CD14-positive monocyte (primary cell): ENCODE data around the gene GNAT2. TPM values are rescaled to one million over a fixed set of nuclear protein-coding genes. Genes with fewer than 3 reads are reported as not detected.

ENCODE experiments used
- DNase-seq, 3 donors: peaks; one replicate each; pipeline ENCODE4 v3.0.0-alpha.2; 2011 to 2022
- H2AFZ ChIP-seq: 2 replicates; pipeline ENCODE4 v1.6.0; 2012; ENCODE audit warnings: mild to moderate bottlenecking, low read depth, low read length, inconsistent platforms; ENCODE audit not compliant: insufficient read depth, poor library complexity, severe bottlenecking
- H3K27ac ChIP-seq, 2 donors: 1 replicate in 1 of 2; 2 replicates in 1 of 2; pipeline ENCODE4 v1.5.1; 2012 to 2013; ENCODE audit warnings: low read length in 2 of 2, control low read depth in 1 of 2, inconsistent platforms in 1 of 2, low read depth in 1 of 2, mild to moderate bottlenecking in 1 of 2
- H3K27me3 ChIP-seq, 2 donors: one replicate each; pipeline versions ENCODE4 v1.6.0 to v1.6.1; 2011 to 2013; ENCODE audit warnings: low read length in 2 of 2; ENCODE audit not compliant: control insufficient read depth in 2 of 2, insufficient read depth in 2 of 2
- H3K36me3 ChIP-seq, 2 donors: replicated peaks in 1 of 2; 1 replicate in 1 of 2; 2 replicates in 1 of 2; pipeline versions ENCODE4 v1.5.1 to v1.6.1; 2012 to 2013; ENCODE audit warnings: low read length in 2 of 2, control low read depth in 1 of 2, inconsistent platforms in 1 of 2, mild to moderate bottlenecking in 1 of 2; ENCODE audit not compliant: insufficient read depth in 2 of 2, control insufficient read depth in 1 of 2
- H3K4me1 ChIP-seq, 2 donors: 1 replicate in 1 of 2; 2 replicates in 1 of 2; pipeline versions ENCODE4 v1.5.1 to v1.6.1; 2012 to 2013; ENCODE audit warnings: low read length in 2 of 2, control low read depth in 1 of 2, inconsistent platforms in 1 of 2, mild to moderate bottlenecking in 1 of 2, moderate library complexity in 1 of 2; ENCODE audit not compliant: insufficient read depth in 2 of 2, control insufficient read depth in 1 of 2
- H3K4me2 ChIP-seq: replicated peaks from 2 replicates; pipeline ENCODE3; 2012; ENCODE audit warnings: low read length, moderate library complexity, mild to moderate bottlenecking; ENCODE audit not compliant: poor library complexity, severe bottlenecking; ENCODE audit errors: extremely low read depth
- H3K4me3 ChIP-seq, 3 experiments: fragments of 200-600 bp in 1 of 3; sonication (generic) in 1 of 3; replicated peaks in 1 of 3; 1 replicate in 2 of 3; 2 replicates in 1 of 3; pipeline ENCODE4 v1.5.1; 2011 to 2013; ENCODE audit warnings: low read length in 3 of 3, mild to moderate bottlenecking in 3 of 3, control low read depth in 2 of 3, low read depth in 2 of 3, inconsistent platforms in 1 of 3, moderate library complexity in 1 of 3
- H3K79me2 ChIP-seq: 2 replicates; pipeline ENCODE4 v1.6.0; 2012; ENCODE audit warnings: mild to moderate bottlenecking, control low read depth, inconsistent platforms, low read length, moderate library complexity; ENCODE audit not compliant: insufficient read depth
- H3K9ac ChIP-seq: 2 replicates; pipeline ENCODE4 v1.6.0; 2017; ENCODE audit warnings: low read length, mild to moderate bottlenecking; ENCODE audit not compliant: insufficient read depth, poor library complexity, severe bottlenecking
- H3K9me3 ChIP-seq, 2 donors: replicated peaks in 1 of 2; 1 replicate in 1 of 2; 2 replicates in 1 of 2; pipeline versions ENCODE4 v1.5.1 to v1.6.1; 2012 to 2013; ENCODE audit warnings: low read length in 2 of 2, control low read depth in 1 of 2; ENCODE audit not compliant: control insufficient read depth in 1 of 2, insufficient read depth in 1 of 2
- H4K20me1 ChIP-seq: 2 replicates; pipeline ENCODE4 v1.6.0; 2012; ENCODE audit warnings: mild to moderate bottlenecking, low read length, control low read depth, moderate library complexity; ENCODE audit not compliant: insufficient read depth
- H3K27ac Mint-ChIP-seq, 7 donors: one replicate each; pipeline ENCODE4 v1.8.0; 2020; ENCODE audit warnings: mild to moderate bottlenecking in 7 of 7, mixed read lengths in 7 of 7, moderate library complexity in 6 of 7, inconsistent platforms in 2 of 7
- H3K27me3 Mint-ChIP-seq, 3 donors: one replicate each; pipeline ENCODE4 v1.8.0; 2021 to 2022; ENCODE audit warnings: low read depth in 3 of 3, mild to moderate bottlenecking in 3 of 3, mixed read lengths in 3 of 3, moderate library complexity in 3 of 3, inconsistent platforms in 1 of 3
- H3K36me3 Mint-ChIP-seq, 2 donors: one replicate each; pipeline ENCODE4 v1.8.0; 2020; ENCODE audit warnings: mixed read lengths in 2 of 2, inconsistent platforms in 1 of 2, mild to moderate bottlenecking in 1 of 2
- H3K4me1 Mint-ChIP-seq: one replicate; pipeline ENCODE4 v1.8.0; 2020; ENCODE audit warnings: mild to moderate bottlenecking, mixed read lengths
- H3K4me3 Mint-ChIP-seq, 2 donors: one replicate each; pipeline ENCODE4 v1.8.0; 2020; ENCODE audit warnings: mild to moderate bottlenecking in 2 of 2, mixed read lengths in 2 of 2, moderate library complexity in 1 of 2
- H3K9me3 Mint-ChIP-seq, 7 donors: one replicate each; pipeline ENCODE4 v1.8.0; 2020 to 2022; ENCODE audit warnings: mixed read lengths in 7 of 7, mild to moderate bottlenecking in 6 of 7, moderate library complexity in 6 of 7, inconsistent platforms in 2 of 7
- CTCF ChIP-seq: fragments of 200-600 bp; IDR thresholded peaks from one replicate; pipeline ENCODE4 v1.8.0; 2022; ENCODE audit warnings: antibody characterized with exemption, mild to moderate bottlenecking
- WGBS: methylation state at CpG from one replicate; pipeline ENCODE4 v1.1.5; 2013; ENCODE audit warnings: missing lambda C conversion rate; ENCODE audit not compliant: insufficient coverage; 5-methylcytosine and 5-hydroxymethylcytosine counted together
- intact Hi-C, 2 donors: fragments of 100-400 bp; cut with micrococcal nuclease; formaldehyde crosslinking; loops; one replicate each; pipeline versions ENCODE4 v1.15.0 to v1.15.1; 2023
- polyA plus RNA-seq, 3 donors: library from polyadenylated mRNA; depleted of rRNA in 1 of 3; unstranded in 2 of 3; stranded (reverse) in 1 of 3; fragments of 300-500 nt in 2 of 3; fragments of >200 nt in 1 of 3; fragmentation: Illumina TruSeq in 2 of 3; gene quantifications; 1 replicate in 2 of 3; 2 replicates in 1 of 3; pipeline ENCODE4 v1.2.3, GENCODE V29; 2012 to 2021

GNAT2 gene
- polyA plus RNA-seq, 3 donors = 0.05 TPM; not detected in 2

- 96% methylated on average over 23 of the region's 23 CpGs for WGBS
- Mint-ChIP-seq H3K36me3 (peaks cover 68 to 78% of the 10 kb centered on the region in 2 donors), H3K4me1 (peaks cover 24% of the 10 kb centered on the region), H3K9me3 (peaks cover 0 to 2% (median 0%) of the 10 kb centered on the region in 7 donors), H3K4me3 (no peak overlapping the region), H3K27ac (peak overlapping the region in 4 of 7 donors; percentile 10 to 59 (median 52)), H3K27me3 (peaks cover 0 to 3% (median 0%) of the 10 kb centered on the region in 3 donors)
- DNase-seq = peak in 1 of 3 donors; percentile 3
- H4K20me1 ChIP-seq = peaks cover 97% of the 10 kb centered on the region
- no peak for TF ChIP-seq CTCF
- intact Hi-C loops = no loop called here
- H3K27me3 ChIP-seq = no peaks in the 10 kb centered on the region
- no peak overlapping the region for H3K27ac ChIP-seq
- H3K79me2 ChIP-seq = peaks cover 28% of the 10 kb centered on the region
- H3K36me3 ChIP-seq = peaks cover 71 to 76% of the 10 kb centered on the region in 2 donors
- H3K4me3 ChIP-seq = no peak overlapping the region
- no peak overlapping the region for H3K9ac ChIP-seq
- H3K4me1 ChIP-seq = peaks cover 20 to 22% of the 10 kb centered on the region in 2 donors
- H2AFZ ChIP-seq = no peak overlapping the region
- H3K4me2 ChIP-seq = no peak overlapping the region
- no peaks in the 10 kb centered on the region for H3K9me3 ChIP-seq
Measured at GRCh38 chr1:109627692-109628399, 8.4 kb upstream of the GNAT2 start.

GRCh38 chr1:109626682-109627408, 7.4 kb upstream of the GNAT2 start:
- no peak overlapping the region for H2AFZ ChIP-seq
- H3K4me3 ChIP-seq = no peak overlapping the region
- peaks cover 0 to 3% (median 3%) of the 10 kb centered on the region in 3 donors for H3K27me3 Mint-ChIP-seq
- H3K4me1 Mint-ChIP-seq = peaks cover 34% of the 10 kb centered on the region
- no peak overlapping the region for H3K4me3 Mint-ChIP-seq
- no peak overlapping the region for H3K9ac ChIP-seq
- 99% methylated on average over 14 of the region's 21 CpGs for WGBS
- H3K36me3 Mint-ChIP-seq = peaks cover 65 to 80% of the 10 kb centered on the region in 2 donors
- no peaks in the 10 kb centered on the region for H3K9me3 ChIP-seq
- H3K9me3 Mint-ChIP-seq = peaks cover 0 to 2% (median 0%) of the 10 kb centered on the region in 7 donors
- TF ChIP-seq CTCF = no peak
- peaks cover 63 to 66% of the 10 kb centered on the region in 2 donors for H3K36me3 ChIP-seq
- peaks cover 30 to 32% of the 10 kb centered on the region in 2 donors for H3K4me1 ChIP-seq
- peaks cover 38% of the 10 kb centered on the region for H3K79me2 ChIP-seq
- H3K27ac ChIP-seq = no peak overlapping the region
- peak overlapping the region in 3 of 7 donors; percentile 22 to 46 (median 25) for H3K27ac Mint-ChIP-seq
- peaks cover 98% of the 10 kb centered on the region for H4K20me1 ChIP-seq
- H3K4me2 ChIP-seq = no peak overlapping the region
- intact Hi-C loops = no loop called here
- DNase-seq = peak in 1 of 3 donors; percentile 3
- no peaks in the 10 kb centered on the region for H3K27me3 ChIP-seq
